NT2/D1 (cell line): ENCODE measurements around the gene KREMEN2.

Experiments used
- DNase-seq: peaks from one replicate; pipeline ENCODE4 v3.0.0-alpha.2; 2011; ENCODE audit warnings: low read depth, low spot score
- H3K27me3 ChIP-seq: 2 replicates; pipeline ENCODE4 v1.6.0; 2011; ENCODE audit warnings: mild to moderate bottlenecking; ENCODE audit not compliant: insufficient read length, insufficient read depth
- H3K36me3 ChIP-seq: 2 replicates; pipeline ENCODE4 v1.6.1; 2011; ENCODE audit warnings: mild to moderate bottlenecking, low read length, mixed read lengths; ENCODE audit not compliant: insufficient read depth, insufficient read length
- H3K4me1 ChIP-seq: 2 replicates; pipeline ENCODE4 v1.5.1; 2011; ENCODE audit not compliant: insufficient read depth, insufficient read length
- H3K4me3 ChIP-seq: 2 replicates; pipeline ENCODE4 v1.5.1; 2011; ENCODE audit warnings: low read depth; ENCODE audit not compliant: insufficient read length
- H3K9ac ChIP-seq: 2 replicates; pipeline ENCODE4 v1.6.0; 2011; ENCODE audit warnings: low read depth; ENCODE audit not compliant: insufficient read length
- H3K9me3 ChIP-seq: 2 replicates; pipeline ENCODE4 v1.5.1; 2011; ENCODE audit warnings: mild to moderate bottlenecking, low read length; ENCODE audit not compliant: insufficient read depth
- SUZ12 ChIP-seq: IDR thresholded peaks from 2 replicates; pipeline ENCODE4 v1.6.1; 2011; ENCODE audit not compliant: insufficient read length, insufficient read depth; ENCODE audit errors: extremely low read depth
- YY1 ChIP-seq: IDR thresholded peaks from 2 replicates; pipeline ENCODE4 v1.6.1; 2011; ENCODE audit not compliant: insufficient read length, insufficient read depth
- ZNF274 ChIP-seq: IDR thresholded peaks from 2 replicates; pipeline ENCODE4 v1.6.1; 2011; ENCODE audit warnings: mild to moderate bottlenecking, low read depth, low read length

Gene KREMEN2

GRCh38 chr16:2971134-2971984, 7.3 kb downstream of the KREMEN2 start:
- H3K9me3 ChIP-seq = no peaks in the 10 kb centered on the region
- H3K9ac ChIP-seq = peak overlapping the region; percentile 99
- H3K4me1 ChIP-seq = peaks cover 27% of the 10 kb centered on the region
- H3K27me3 ChIP-seq = no peaks in the 10 kb centered on the region
- no peak for DNase-seq
- TF ChIP-seq YY1 = no peak
- TF ChIP-seq SUZ12 = no peak
- no peak for TF ChIP-seq ZNF274
- peak overlapping the region; percentile 98 for H3K4me3 ChIP-seq
- peaks cover 73% of the 10 kb centered on the region for H3K36me3 ChIP-seq

- H3K9me3 ChIP-seq = no peaks in the 10 kb centered on the region
- no peak overlapping the region for H3K9ac ChIP-seq
- H3K4me3 ChIP-seq = no peak overlapping the region
- H3K36me3 ChIP-seq = peaks cover 77% of the 10 kb centered on the region
- TF ChIP-seq ZNF274 (no peak), YY1 (no peak), SUZ12 (no peak)
- no peaks in the 10 kb centered on the region for H3K27me3 ChIP-seq
- no peak for DNase-seq
- H3K4me1 ChIP-seq = peaks cover 27% of the 10 kb centered on the region
Measured at GRCh38 chr16:2971985-2972784, 8.1 kb downstream of the KREMEN2 start.

- Histone ChIP-seq H3K9me3 (no peaks in the 10 kb centered on the region), H3K27me3 (no peaks in the 10 kb centered on the region), H3K9ac (no peak overlapping the region), H3K4me3 (no peak overlapping the region), H3K36me3 (peaks cover 77% of the 10 kb centered on the region), H3K4me1 (peaks cover 27% of the 10 kb centered on the region)
- no peak for DNase-seq
- no peak for TF ChIP-seq SUZ12
- TF ChIP-seq YY1 = no peak
- TF ChIP-seq ZNF274 = no peak
Measured at GRCh38 chr16:2973093-2973492, 9.0 kb downstream of the KREMEN2 start.

GRCh38 chr16:2973605-2974318, 9.7 kb downstream of the KREMEN2 start:
- TF ChIP-seq SUZ12 (no peak), YY1 (no peak), ZNF274 (no peak)
- peaks cover 26% of the 10 kb centered on the region for H3K4me1 ChIP-seq
- no peaks in the 10 kb centered on the region for H3K9me3 ChIP-seq
- H3K4me3 ChIP-seq = no peak overlapping the region
- no peak for DNase-seq
- peak overlapping the region; percentile 33 for H3K9ac ChIP-seq
- H3K27me3 ChIP-seq = no peaks in the 10 kb centered on the region
- peaks cover 80% of the 10 kb centered on the region for H3K36me3 ChIP-seq

- TF ChIP-seq ZNF274 (no peak), YY1 (no peak), SUZ12 (no peak)
- Histone ChIP-seq H3K9me3 (no peaks in the 10 kb centered on the region), H3K4me3 (no peak overlapping the region), H3K27me3 (no peaks in the 10 kb centered on the region), H3K36me3 (peaks cover 87% of the 10 kb centered on the region), H3K9ac (peak overlapping the region; percentile 39), H3K4me1 (peaks cover 26% of the 10 kb centered on the region)
- DNase-seq = no peak
Measured at GRCh38 chr16:2974319-2975056, 10.4 kb downstream of the KREMEN2 start.

- Histone ChIP-seq H3K4me3 (no peak overlapping the region), H3K36me3 (peaks cover 88% of the 10 kb centered on the region), H3K27me3 (no peaks in the 10 kb centered on the region), H3K9ac (no peak overlapping the region), H3K4me1 (peaks cover 26% of the 10 kb centered on the region), H3K9me3 (no peaks in the 10 kb centered on the region)
- no peak for DNase-seq
- TF ChIP-seq YY1 (no peak), ZNF274 (no peak), SUZ12 (no peak)
Measured at GRCh38 chr16:2975161-2975795, 11.2 kb downstream of the KREMEN2 start.
